ENCODE data around the gene SPTBN4. TPM values are rescaled to one million over a fixed set of nuclear protein-coding genes. Genes with fewer than 3 reads are reported as not detected.
A peak's percentile ranks its signal among the peaks of the same experiment; 100 is the strongest.

SPTBN4 gene
- total RNA-seq, 1 donor from 2014 or later: 1.5 TPM

GRCh38 chr19:40580619-40581018, 113.8 kb downstream of the SPTBN4 start:
- Histone ChIP-seq H3K27me3 (no peaks in the 10 kb centered on the region), H3K4me3 (no peak overlapping the region), H3K36me3 (peaks cover 48% of the 10 kb centered on the region), H3K27ac (peak overlapping the region; percentile 4), H3K9me3 (no peaks in the 10 kb centered on the region), H3K4me1 (peaks cover 8% of the 10 kb centered on the region)
- intact Hi-C loops (cut with DNase I): no loop called here
- DNase-seq: no peak
- ATAC-seq: no peak
- no peak for TF ChIP-seq CTCF (IDR thresholded peaks at IDR 0.05)

GRCh38 chr19:40581531-40581930, 114.7 kb downstream of the SPTBN4 start:
- no peaks in the 10 kb centered on the region for H3K9me3 ChIP-seq
- no peak overlapping the region for H3K27ac ChIP-seq
- no peak for TF ChIP-seq CTCF (IDR thresholded peaks at IDR 0.05)
- H3K36me3 ChIP-seq: peaks cover 52% of the 10 kb centered on the region
- H3K4me3 ChIP-seq: no peak overlapping the region
- no peaks in the 10 kb centered on the region for H3K27me3 ChIP-seq
- peaks cover 8% of the 10 kb centered on the region for H3K4me1 ChIP-seq
- no peak for ATAC-seq
- DNase-seq: no peak
- intact Hi-C loops (cut with DNase I): no loop called here

- Histone ChIP-seq H3K9me3 (no peaks in the 10 kb centered on the region), H3K27me3 (no peaks in the 10 kb centered on the region), H3K4me1 (peaks cover 6% of the 10 kb centered on the region), H3K27ac (no peak overlapping the region), H3K36me3 (peaks cover 55% of the 10 kb centered on the region), H3K4me3 (no peak overlapping the region)
- intact Hi-C loops (cut with DNase I): no loop called here
- ATAC-seq (no peak), DNase-seq (no peak)
- TF ChIP-seq CTCF (IDR thresholded peaks at IDR 0.05): no peak
These were observed 115.7 kb downstream of the SPTBN4 start for GRCh38 chr19:40582467-40582866.

GRCh38 chr19:40583283-40583682, 116.5 kb downstream of the SPTBN4 start:
- Histone ChIP-seq H3K27ac (no peak overlapping the region), H3K4me1 (peaks cover under 1% of the 10 kb centered on the region), H3K9me3 (no peaks in the 10 kb centered on the region), H3K27me3 (no peaks in the 10 kb centered on the region), H3K36me3 (peaks cover 63% of the 10 kb centered on the region), H3K4me3 (no peak overlapping the region)
- TF ChIP-seq CTCF (IDR thresholded peaks at IDR 0.05): no peak
- DNase-seq: no peak
- intact Hi-C loops (cut with DNase I): no loop called here
- ATAC-seq: no peak

- Histone ChIP-seq H3K4me1 (no peaks in the 10 kb centered on the region), H3K27ac (no peak overlapping the region), H3K36me3 (peaks cover 64% of the 10 kb centered on the region), H3K9me3 (no peaks in the 10 kb centered on the region), H3K27me3 (no peaks in the 10 kb centered on the region), H3K4me3 (no peak overlapping the region)
- intact Hi-C loops (cut with DNase I): no loop called here
- DNase-seq (no peak), ATAC-seq (no peak)
- TF ChIP-seq CTCF (IDR thresholded peaks at IDR 0.05): no peak
These were observed 117.2 kb downstream of the SPTBN4 start for GRCh38 chr19:40584007-40584406.
